ENCODE measurements around the gene TAOK3.

Gene TAOK3

GRCh38 chr12:118319627-118320026 lies 53.1 kb downstream of the TAOK3 start:
- Histone ChIP-seq H2AFZ (ENCODE audit: low read depth, low read length, severe bottlenecking) (no peak overlapping the region), H3K4me2 (ENCODE audit: low read depth, low read length, poor library complexity, severe bottlenecking) (no peak overlapping the region), H4K20me1 (ENCODE audit: low read depth, low read length) (no peaks in the 10 kb centered on the region), H3K79me2 (ENCODE audit: insufficient read depth, low read length) (peaks cover 96% of the 10 kb centered on the region), H3K9me3 (ENCODE audit: insufficient read depth, low read length) (no peaks in the 10 kb centered on the region), H3K9me2 (replicated peaks; ENCODE audit: insufficient read depth, low read length) (no peaks in the 10 kb centered on the region), H3F3A (ENCODE audit: insufficient read depth) (peaks cover 6% of the 10 kb centered on the region; the same call in 1 of the 2 replicates), H3K4me3 (ENCODE audit: insufficient read depth, low read length, poor library complexity, severe bottlenecking) (no peak overlapping the region), H3K27ac (ENCODE audit: low read depth, low read length) (no peak overlapping the region), H3K9ac (ENCODE audit: low read length) (no peak overlapping the region), H3K27me3 (ENCODE audit: low read length) (no peaks in the 10 kb centered on the region), H3K36me3 (ENCODE audit: low read length) (peaks cover 9% of the 10 kb centered on the region)
- TF ChIP-seq EZH2phosphoT487 (conservative IDR thresholded peaks at IDR 0.05; ENCODE audit: low read length): no peak
- no peak for TF ChIP-seq CTCF (IDR thresholded peaks at IDR 0.05; ENCODE audit: insufficient read depth, low read length, poor library complexity, severe bottlenecking)

- H3K9ac ChIP-seq (ENCODE audit: low read length): no peak overlapping the region
- no peak overlapping the region for H2AFZ ChIP-seq (ENCODE audit: low read depth, low read length, severe bottlenecking)
- H3K4me3 ChIP-seq (ENCODE audit: insufficient read depth, low read length, poor library complexity, severe bottlenecking): no peak overlapping the region
- no peaks in the 10 kb centered on the region for H3K27me3 ChIP-seq (ENCODE audit: low read length)
- no peak overlapping the region for H3K27ac ChIP-seq (ENCODE audit: low read depth, low read length)
- no peaks in the 10 kb centered on the region for H3K9me3 ChIP-seq (ENCODE audit: insufficient read depth, low read length)
- H3K36me3 ChIP-seq (ENCODE audit: low read length): peaks cover 9% of the 10 kb centered on the region
- peaks cover 6% of the 10 kb centered on the region; the same call in 1 of the 2 replicates for H3F3A ChIP-seq (ENCODE audit: insufficient read depth)
- peaks cover 97% of the 10 kb centered on the region for H3K79me2 ChIP-seq (ENCODE audit: insufficient read depth, low read length)
- H3K4me2 ChIP-seq (ENCODE audit: low read depth, low read length, poor library complexity, severe bottlenecking): no peak overlapping the region
- H3K9me2 ChIP-seq (replicated peaks; ENCODE audit: insufficient read depth, low read length): no peaks in the 10 kb centered on the region
- no peaks in the 10 kb centered on the region for H4K20me1 ChIP-seq (ENCODE audit: low read depth, low read length)
- no peak for TF ChIP-seq CTCF (IDR thresholded peaks at IDR 0.05; ENCODE audit: insufficient read depth, low read length, poor library complexity, severe bottlenecking)
- no peak for TF ChIP-seq EZH2phosphoT487 (conservative IDR thresholded peaks at IDR 0.05; ENCODE audit: low read length)
Measured at GRCh38 chr12:118318744-118319143, 54.0 kb downstream of the TAOK3 start.

GRCh38 chr12:118317729-118318128 lies 55.0 kb downstream of the TAOK3 start:
- H3K9me2 ChIP-seq (replicated peaks; ENCODE audit: insufficient read depth, low read length): no peaks in the 10 kb centered on the region
- H3K9me3 ChIP-seq (ENCODE audit: insufficient read depth, low read length): no peaks in the 10 kb centered on the region
- no peak overlapping the region for H3K4me3 ChIP-seq (ENCODE audit: insufficient read depth, low read length, poor library complexity, severe bottlenecking)
- H3K27me3 ChIP-seq (ENCODE audit: low read length): no peaks in the 10 kb centered on the region
- H3F3A ChIP-seq (ENCODE audit: insufficient read depth): peaks cover 6% of the 10 kb centered on the region; the same call in 1 of the 2 replicates
- TF ChIP-seq EZH2phosphoT487 (conservative IDR thresholded peaks at IDR 0.05; ENCODE audit: low read length): no peak
- TF ChIP-seq CTCF (IDR thresholded peaks at IDR 0.05; ENCODE audit: insufficient read depth, low read length, poor library complexity, severe bottlenecking): no peak
- H4K20me1 ChIP-seq (ENCODE audit: low read depth, low read length): no peaks in the 10 kb centered on the region
- H2AFZ ChIP-seq (ENCODE audit: low read depth, low read length, severe bottlenecking): no peak overlapping the region
- H3K9ac ChIP-seq (ENCODE audit: low read length): no peak overlapping the region
- no peak overlapping the region for H3K4me2 ChIP-seq (ENCODE audit: low read depth, low read length, poor library complexity, severe bottlenecking)
- H3K36me3 ChIP-seq (ENCODE audit: low read length): peaks cover 9% of the 10 kb centered on the region
- H3K79me2 ChIP-seq (ENCODE audit: insufficient read depth, low read length): peaks cover 94% of the 10 kb centered on the region
- H3K27ac ChIP-seq (ENCODE audit: low read depth, low read length): no peak overlapping the region

Data from SU-DHL-6 (cell line).